GM12873 (cell line): ENCODE results near the gene PGPEP1.

Experiments
- CTCF ChIP-seq: IDR thresholded peaks from 2 replicates; pipeline ENCODE4 v1.5.1; 2012; ENCODE audit warnings: low read depth, mild to moderate bottlenecking, moderate library complexity, low read length, control low read depth; ENCODE audit not compliant: insufficient read depth; ENCODE audit errors: missing control alignments

Gene PGPEP1

GRCh38 chr19:18392417-18392816 is 52.0 kb downstream of the PGPEP1 start:
- no peak for TF ChIP-seq CTCF

GRCh38 chr19:18392926-18393325 is 52.5 kb downstream of the PGPEP1 start:
- no peak for TF ChIP-seq CTCF

GRCh38 chr19:18393836-18394235 is 53.4 kb downstream of the PGPEP1 start:
- TF ChIP-seq CTCF, result no peak

- TF ChIP-seq CTCF, result no peak
These were observed 56.3 kb downstream of the PGPEP1 start for GRCh38 chr19:18396471-18397241.

- TF ChIP-seq CTCF, result no peak
These were observed 57.1 kb downstream of the PGPEP1 start, which contains the start of gene LRRC25 for GRCh38 chr19:18397242-18398202. LRRC25 (minus strand) TSS chr19:18397622; CDS start chr19:18396963, 659 bp downstream.

- no peak for TF ChIP-seq CTCF
These were observed 58.6 kb downstream of the PGPEP1 start for GRCh38 chr19:18399008-18399407.

GRCh38 chr19:18401580-18402112 is 61.2 kb downstream of the PGPEP1 start:
- TF ChIP-seq CTCF, result peak; percentile 49
